Pulmonary artery endothelial cell (primary cell): ENCODE data around the gene ITIH1. TPM values are rescaled to one million over a fixed set of nuclear protein-coding genes. Genes with fewer than 3 reads are reported as not detected.

ENCODE experiments used
- DNase-seq: peaks from one replicate; pipeline ENCODE4 v3.0.0-alpha.2; 2011; ENCODE audit warnings: low read depth, low spot score
- total RNA-seq: library from RNA; depleted of rRNA; stranded (reverse); fragments of >200 nt; gene quantifications from 2 replicates; pipeline ENCODE4 v1.2.3, GENCODE V29; 2014

Gene ITIH1
- total RNA-seq, 1 donor from 2014 or later, result not detected

DNA sequence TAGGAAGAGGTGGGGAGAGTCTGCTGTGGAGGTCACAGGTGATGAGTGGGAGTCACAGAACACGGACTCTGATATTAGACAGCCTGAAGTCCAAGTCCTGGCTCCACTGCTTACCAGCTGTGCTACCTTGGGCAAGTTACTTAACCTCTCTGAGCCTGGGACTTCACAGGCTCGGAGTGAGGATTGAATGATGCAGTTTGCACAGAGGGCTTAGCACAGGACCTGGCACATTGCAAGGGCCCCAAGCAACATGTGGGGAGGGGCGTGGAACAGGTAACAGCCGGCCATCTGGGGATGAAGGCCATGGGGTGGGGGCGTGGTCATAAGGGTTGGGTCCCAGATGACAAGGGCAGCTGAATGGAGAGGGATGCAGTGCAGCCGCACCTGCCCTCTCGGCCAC, 12.9 kb downstream of the ITIH1 start:
- DNase-seq, result no peak

GRCh38 chr3:52790741-52791140, 13.3 kb downstream of the ITIH1 start:
- DNase-seq, result no peak

DNA sequence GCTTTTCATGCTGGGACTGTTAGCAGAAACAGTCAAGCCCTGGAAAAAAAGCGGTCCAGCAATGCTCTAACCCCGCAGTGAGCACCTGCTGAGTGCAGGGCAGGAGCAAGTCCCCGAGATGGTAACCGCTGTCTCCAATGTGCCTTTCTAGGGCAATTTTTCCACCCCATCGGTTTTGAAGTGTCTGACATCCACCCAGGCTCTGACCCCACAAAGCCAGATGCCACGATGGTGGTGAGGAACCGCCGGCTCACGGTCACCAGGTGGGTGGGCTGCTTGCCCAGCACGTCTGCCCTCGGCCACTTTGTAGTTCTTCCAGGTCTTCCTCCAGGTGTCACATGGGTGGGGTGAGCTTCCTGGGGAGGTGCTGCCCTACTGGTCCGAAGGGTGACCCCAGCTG, 14.0 kb downstream of the ITIH1 start:
- no peak for DNase-seq

- no peak for DNase-seq
These were observed 14.5 kb downstream of the ITIH1 start for GRCh38 chr3:52791928-52792327.

GRCh38 chr3:52792413-52792812, 15.0 kb downstream of the ITIH1 start:
- DNase-seq, result no peak

DNA sequence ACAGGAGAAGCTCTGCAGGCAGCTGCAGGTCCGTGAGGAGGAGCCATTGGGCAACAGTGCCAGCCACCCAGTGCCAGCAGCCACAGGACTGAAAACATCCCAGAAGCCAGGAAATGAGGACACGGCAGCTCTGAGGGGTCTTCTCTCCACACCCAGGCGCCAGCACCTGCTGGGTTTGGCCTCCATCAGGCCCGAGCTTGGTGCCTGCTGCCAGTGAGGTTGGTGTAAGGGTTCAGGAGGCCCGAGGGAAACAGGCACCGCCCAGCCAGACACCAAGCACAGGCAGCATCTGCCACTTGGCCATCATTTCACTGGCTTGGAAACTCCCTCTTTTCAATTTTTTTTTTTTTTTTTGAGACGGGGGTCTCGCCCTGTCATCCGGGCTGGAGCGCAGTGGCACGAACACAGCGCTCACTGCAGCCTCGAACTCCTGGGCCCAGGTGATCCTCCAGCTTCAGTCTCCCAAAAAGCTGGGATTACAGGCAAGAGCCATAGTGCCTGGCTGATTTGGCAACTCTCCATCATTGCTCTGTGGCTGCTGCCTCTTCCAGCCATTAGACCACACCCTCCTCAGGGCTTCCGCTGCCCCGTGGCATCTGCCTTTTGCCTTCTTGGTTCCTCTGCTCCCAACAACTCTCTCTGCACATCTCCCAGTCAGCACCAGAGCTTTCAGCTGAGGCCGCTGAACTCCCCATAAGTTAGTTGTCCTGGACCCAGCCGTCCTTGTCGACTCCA, 15.7 kb downstream of the ITIH1 start:
- no peak for DNase-seq

DNA sequence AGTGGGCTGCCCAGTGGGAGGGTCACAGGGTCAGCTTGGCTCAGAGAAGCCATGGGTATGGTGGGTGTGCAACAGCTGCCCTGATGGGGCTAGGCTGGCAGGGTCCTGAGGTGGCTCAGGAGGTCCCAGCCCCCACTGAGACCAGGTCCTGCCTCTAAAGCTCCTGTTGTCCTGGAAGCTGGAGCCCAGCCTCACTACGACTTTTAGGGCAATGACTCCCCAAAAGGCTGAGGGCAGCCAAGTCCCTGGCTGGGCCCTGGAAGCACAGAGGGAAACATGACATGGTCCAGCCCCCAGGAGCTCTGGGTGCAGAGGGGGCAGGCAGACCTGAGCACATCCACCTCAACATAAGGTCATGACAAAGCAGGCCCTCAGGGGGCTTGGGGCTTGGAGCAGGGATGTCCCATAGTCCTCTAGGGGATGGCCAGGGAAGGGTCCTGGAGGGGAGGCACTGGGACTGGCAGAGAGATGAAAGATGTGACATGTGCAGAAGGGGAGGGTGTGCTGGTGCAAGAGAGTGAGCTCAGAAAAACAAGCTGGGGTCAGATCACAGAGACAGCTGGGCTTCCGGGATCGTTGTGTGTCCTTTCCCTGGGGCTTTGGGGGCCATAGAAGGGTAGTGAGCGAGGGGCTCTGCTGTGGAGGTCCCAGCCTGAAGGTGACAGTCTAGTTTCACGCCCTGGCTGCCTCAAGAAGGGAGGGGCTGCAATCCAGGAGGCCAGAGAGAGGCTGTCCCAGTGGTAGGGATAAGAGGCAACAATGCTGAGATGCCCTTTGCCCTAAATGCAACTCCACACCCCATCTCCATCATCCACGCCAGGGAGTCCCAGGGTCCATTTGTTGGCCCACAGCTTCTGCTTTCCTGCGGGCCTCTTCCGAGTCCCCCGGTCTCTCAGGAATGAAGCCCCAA, 16.6 kb downstream of the ITIH1 start:
- no peak for DNase-seq

- DNase-seq, result no peak
These were observed 17.3 kb downstream of the ITIH1 start, which contains the start of gene ITIH3 for GRCh38 chr3:52794612-52795099. Gene ITIH3 (plus strand): TSS chr3:52794796. CDS start chr3:52794804, 8 bp downstream.

GRCh38 chr3:52795298-52795900, 18.0 kb downstream of the ITIH1 start:
- DNase-seq, result no peak

GRCh38 chr3:52796411-52796810, 19.0 kb downstream of the ITIH1 start:
- DNase-seq, result no peak

- no peak for DNase-seq
These were observed 21.1 kb downstream of the ITIH1 start for GRCh38 chr3:52798376-52798977.

- no peak for DNase-seq
These were observed 21.6 kb downstream of the ITIH1 start for GRCh38 chr3:52798978-52799476.

- no peak for DNase-seq
These were observed 22.7 kb downstream of the ITIH1 start for GRCh38 chr3:52800079-52800478.

DNA sequence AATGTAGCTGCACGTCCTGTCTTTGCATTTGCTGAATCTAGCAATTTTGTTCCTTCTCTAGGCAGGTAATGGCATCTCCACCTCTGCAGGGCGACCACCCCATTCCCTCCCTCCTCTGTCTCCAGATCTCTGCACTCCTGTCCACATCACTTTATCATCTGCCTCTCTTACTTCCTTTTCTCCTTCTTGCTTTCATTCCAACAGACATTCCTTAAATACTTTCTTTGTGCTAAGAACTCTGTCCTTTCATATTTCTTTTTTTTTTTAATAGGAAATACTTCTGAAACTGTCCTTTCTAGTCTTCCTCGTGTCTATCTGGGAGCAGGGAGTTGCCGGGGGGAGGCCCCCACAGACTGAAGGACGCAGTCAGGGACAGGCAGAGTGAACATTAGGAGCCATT, 24.4 kb downstream of the ITIH1 start:
- DNase-seq, result no peak

DNA sequence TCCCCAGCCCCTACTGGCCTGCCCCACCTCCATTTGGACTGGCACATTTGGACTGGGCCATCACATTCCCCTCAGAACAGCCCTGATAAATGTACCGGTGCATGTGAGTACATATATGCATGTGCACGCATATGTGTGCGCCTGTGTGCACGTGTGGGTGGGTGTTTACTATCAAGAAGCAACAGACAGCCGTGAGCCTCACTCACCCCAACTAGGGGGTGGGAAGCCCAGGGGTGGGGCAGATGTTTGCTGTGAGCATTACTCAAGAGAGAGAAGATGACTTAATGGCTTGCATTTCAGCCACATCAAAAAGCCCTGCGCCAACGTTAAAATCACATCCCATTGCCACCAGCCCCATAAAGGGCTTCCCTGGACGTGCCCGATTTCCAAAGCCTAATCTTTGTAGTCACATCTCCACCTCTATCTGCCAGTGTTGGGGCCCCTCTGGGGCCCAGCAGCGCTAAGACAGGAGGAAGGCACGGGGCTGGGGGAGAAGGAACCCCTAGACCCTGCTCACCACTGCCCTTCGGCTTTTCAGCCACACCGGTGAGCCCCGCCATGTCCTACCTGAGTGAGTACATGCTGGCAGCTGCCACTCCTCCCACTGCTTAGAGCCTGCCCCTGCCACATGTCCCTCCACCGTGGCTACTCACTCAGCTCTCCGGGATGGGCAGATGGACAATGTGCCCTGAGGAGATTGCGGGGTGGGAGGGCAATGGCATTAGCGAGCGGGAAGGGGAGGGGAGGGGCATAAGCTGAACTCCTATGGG, 28.1 kb downstream of the ITIH1 start:
- DNase-seq, result no peak

- no peak for DNase-seq
These were observed 31.8 kb downstream of the ITIH1 start for GRCh38 chr3:52809149-52809548.

- DNase-seq, result no peak
These were observed 32.4 kb downstream of the ITIH1 start for GRCh38 chr3:52809662-52810377.

GRCh38 chr3:52810923-52811322, 33.5 kb downstream of the ITIH1 start:
- no peak for DNase-seq

- DNase-seq, result no peak
These were observed 34.1 kb downstream of the ITIH1 start for GRCh38 chr3:52811452-52812011.

DNA sequence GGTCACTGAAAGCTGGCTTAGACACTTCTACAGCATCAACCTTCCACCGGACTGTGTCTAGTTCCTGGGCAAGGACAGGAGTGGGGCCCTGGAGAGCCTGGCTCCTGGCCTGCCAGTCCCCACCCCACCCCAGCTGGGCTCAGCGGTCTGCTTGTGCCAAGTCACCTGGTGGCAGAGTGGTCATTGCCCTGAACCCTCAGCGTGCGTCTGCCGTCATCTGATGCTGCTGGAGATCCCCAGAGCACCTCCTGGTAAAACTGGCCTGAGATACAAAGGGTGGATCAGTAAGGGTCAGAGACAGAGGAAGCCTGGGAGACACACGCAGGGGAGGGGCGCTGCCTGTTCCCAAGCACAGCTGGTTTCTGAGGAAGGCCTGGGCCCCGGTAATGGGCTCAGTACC, 36.4 kb downstream of the ITIH1 start:
- DNase-seq, result no peak
